DMS79 treated with DMSO at 0.1 percent for 48 hours (cell line): ENCODE measurements around the gene MAP10.
A peak's percentile ranks its signal among the peaks of the same experiment; 100 is the strongest.
"Not testable (repeated sequence)": the region's sequence is repeated elsewhere in the genome, so short reads cannot be mapped to it uniquely, and the experiment has no call there.

Source experiments
- DNase-seq: peaks from one replicate; lab custom pipeline; 2025; lab: John Stamatoyannopoulos, UW

Gene MAP10

DNA sequence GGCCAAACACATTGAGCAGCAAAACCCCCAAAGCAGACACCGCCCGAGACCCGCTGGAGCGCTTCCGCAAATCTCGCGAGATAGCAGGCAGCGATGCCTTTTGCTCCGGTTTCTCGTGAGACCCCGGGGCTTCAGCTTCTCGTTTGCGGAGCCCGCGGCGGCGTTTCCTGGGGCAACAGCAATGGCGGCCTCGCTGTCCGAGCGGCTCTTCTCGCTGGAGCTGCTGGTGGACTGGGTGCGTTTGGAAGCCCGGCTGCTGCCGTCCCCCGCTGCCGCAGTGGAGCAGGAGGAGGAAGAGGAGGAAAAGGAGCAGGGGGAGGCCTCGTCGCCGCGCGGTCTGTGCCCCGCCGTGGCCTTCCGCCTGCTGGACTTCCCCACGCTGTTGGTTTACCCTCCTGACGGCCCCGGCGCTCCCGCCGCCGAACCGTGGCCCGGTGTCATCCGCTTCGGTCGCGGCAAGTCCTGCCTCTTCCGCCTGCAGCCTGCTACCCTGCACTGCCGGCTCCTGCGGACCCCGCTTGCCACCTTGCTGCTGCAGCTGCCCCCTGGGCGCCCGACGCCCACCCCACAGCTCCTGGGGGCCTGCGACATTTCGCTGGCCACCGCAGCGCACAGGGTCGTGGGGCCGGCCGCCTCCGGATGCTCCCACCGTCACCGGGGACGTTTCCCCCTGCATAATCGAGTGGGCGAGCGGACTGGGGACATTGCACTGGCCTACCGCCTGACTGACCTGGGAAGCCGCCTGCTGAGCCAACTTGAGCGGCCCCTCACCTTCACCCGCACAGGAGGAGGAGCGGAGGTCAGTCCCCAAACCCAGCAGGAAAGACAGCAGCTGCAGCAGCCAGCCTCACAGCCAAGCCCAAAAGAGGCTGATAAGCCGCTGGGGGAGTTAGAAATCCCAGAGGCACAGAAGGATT, at the start of gene MAP10:
TSS of gene MAP10 (plus strand) at position 148 of the 917 bp plus-strand sequence. CDS start at position 182, 34 bp downstream.
- DNase-seq: peak; percentile 90

- peak; percentile 78 for DNase-seq
Observed at GRCh38 chr1:232764458-232765251, 40.6 kb upstream of the MAP10 start.

DNA sequence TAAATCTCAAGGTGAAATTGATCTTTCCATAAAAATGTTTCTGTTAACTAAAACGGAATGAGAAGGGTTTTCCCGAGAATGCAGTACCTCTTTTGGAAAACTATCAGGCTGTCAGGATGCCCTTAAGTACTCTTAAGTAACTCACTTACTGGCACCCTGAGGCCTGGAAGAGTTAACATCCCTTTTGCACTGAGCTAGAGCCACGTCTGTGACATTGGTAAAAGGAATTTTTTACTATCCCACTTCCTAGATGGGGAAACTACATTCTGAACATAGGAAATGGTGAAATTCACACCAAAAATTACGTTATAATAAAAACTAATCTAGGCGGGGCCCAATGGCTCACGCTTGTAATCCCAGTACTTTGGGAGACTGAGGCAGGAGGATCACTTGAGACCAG, 39.7 kb upstream of the MAP10 start:
- no peak for DNase-seq

- DNase-seq: no peak
Observed at GRCh38 chr1:232766241-232766890, 38.9 kb upstream of the MAP10 start.

DNA sequence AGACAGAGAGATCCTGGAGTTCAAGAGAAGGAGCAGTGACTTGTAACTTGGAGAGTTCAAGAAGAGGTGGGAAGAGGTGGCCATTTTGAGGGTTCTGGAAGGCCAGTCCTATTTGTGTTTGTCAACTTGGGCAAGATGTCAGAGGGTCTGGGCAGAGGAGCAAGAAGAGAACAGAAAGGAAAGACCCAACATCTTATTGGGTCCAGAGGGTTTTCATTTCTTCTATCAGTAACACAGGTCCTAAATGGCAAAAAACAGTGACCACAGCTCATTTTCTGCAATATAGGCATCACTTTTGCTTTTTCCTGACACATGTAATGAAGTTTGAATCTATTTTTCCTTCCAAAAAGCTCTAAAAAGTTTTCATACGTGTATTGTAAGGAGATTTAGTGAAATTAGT, 38.3 kb upstream of the MAP10 start:
- DNase-seq: no peak

DNA sequence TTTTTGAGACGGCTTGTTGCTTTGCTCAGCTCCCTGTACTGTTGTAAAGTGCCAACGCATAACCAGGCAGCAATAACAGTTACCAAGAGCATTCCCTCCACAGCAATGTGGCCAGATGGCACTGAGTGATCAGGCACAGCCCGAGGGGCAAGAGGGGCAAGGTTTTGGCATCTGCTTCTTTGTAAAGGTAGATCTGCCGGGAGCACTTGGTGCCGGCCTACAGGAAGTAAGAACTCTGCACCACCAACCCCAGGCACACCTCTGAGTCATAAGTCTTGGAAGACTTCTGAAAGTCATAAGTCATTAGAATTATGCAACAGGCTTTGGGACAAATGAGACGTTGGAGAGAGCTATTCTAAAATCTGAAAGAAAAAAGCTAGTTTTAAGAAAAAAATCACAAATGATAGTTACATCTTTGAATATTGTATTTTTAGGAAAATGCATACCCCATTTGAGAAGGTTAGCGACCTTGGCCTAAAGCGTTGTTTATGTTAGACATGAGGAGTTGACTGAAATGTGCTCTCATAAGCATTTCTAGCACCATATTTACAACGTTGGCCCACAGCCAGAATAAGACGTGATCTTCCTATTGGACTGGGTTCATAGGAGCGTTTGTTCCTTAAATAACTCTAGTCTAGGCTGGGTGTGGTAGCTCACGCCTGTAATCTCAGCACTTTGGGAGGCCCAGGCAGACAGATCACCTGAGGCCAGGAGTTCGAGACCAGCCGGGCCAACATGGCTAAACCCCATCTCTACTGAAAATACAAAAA, 37.7 kb upstream of the MAP10 start:
- peak; percentile 7 for DNase-seq

GRCh38 chr1:232768793-232769192, 36.4 kb upstream of the MAP10 start:
- DNase-seq: no peak

DNA sequence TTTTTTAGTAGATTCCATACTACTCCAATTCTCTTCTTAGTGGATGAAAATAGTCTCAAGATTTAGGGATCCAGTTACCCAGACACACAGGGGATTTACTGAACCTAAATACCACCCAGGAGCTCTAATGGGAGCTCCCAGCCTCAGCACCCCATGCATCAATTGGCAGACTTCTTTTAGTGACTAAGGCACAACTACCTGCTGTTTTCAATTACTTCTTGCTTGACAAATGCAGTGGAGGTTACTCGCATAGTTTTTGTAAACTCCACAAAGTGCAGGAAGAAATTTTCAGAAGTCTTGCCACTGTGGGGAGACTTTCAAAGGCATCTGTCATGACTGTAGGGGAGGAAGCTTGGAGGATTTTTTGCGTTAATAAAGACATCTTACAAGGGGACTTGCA, 35.5 kb upstream of the MAP10 start:
- no peak for DNase-seq

DNA sequence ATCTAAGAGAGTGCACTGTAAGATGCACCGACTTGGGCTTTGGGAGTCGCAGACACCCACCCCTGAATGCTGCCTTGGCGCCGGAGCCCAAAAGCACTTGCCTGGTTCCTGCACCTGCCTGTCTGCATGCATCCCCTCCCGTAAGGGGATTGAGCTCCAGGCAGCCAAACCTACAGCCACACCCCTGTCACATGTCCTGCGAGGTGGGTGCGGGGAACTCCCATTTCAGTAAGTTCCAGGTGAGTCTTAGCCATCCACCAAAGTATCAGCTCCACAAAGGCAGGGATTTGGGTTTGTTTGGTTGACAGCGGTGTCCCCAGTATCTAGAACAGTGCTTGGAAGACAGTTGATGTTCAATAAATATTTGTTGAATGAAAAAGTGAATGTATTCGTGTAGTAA, 31.5 kb upstream of the MAP10 start:
- DNase-seq: no peak

DNA sequence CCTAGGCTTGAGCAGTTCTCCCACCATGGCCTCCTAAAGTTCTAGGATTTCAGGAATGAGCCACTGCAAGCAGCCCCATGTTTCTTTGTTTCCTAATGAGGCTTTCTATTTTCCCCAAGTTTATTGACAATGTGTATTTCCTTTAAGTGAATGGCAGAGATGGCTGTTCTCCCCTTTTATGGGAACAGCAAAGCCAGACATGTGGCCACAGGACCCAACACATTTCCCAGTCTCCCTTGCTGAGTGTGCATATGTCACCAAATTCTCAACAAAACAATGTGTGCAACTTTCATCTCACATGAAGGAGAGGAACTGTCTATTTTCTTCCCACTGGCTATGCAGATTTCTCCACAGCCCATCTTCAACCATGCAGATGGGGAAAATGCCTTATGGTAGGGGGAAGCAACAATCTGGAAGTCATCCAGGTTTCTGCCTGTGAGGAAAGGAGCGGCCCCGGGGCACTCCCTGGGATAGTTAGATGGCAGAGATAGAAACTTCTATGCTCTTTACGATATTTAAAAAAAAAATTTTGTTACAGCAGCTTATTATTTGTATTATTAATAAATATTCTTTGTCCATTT, 28.6 kb upstream of the MAP10 start:
- DNase-seq: no peak

DNA sequence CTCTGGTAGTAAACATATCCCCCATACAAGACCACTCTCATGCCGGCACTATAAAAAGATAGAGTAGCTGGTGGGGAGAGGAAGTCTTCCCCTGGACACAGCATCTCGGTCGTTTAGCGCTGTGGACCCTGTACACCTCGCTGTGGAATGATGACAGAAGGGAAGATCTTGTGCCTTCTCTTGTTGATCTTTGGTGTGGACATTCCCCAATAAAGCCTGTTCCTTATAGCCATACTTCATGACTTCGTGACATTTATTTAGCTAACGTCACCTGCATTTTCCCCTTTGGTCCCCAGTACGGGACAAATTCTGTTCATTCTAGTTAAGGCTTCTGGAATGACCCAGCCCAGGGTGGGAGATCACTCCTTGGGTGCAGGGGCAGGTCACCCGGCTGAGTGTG, 24.9 kb upstream of the MAP10 start:
- DNase-seq: no peak

GRCh38 chr1:232784794-232785193, 20.4 kb upstream of the MAP10 start:
- no peak for DNase-seq

GRCh38 chr1:232785630-232786029, 19.6 kb upstream of the MAP10 start:
- not testable (repeated sequence) for DNase-seq

- no peak for DNase-seq
Observed at GRCh38 chr1:232786845-232787455, 18.3 kb upstream of the MAP10 start.

DNA sequence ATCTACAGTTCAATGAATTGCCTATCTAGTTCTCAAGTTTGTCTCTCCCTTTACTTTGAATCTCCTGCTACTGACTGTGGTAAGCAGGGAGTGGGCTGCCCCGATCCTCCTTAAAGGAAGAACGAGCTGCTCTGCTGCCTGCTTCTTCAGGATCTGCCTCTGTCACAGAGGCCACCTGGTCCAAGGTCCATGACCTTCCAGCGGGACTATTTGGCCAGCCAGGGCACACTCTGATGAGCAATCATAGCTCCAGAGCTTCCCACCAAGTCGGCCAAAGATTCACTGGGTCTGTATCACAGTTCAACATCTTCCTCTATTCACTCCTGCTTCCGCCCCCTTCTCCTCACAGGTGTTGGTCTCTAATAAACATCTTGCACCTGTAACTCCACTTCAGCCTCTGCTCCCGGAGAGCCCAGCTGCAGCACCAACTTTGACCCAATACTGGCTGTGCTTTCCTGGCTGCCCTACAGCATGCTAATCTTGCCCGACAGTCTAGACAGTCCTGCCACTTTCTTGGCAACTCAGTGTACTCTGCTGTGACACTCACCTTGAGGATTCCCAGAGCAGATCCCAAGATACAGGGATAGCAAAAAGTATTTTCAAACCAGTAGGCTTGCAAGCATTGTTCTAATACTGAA, 16.9 kb upstream of the MAP10 start:
- peak; percentile 38 for DNase-seq

GRCh38 chr1:232789651-232790050, 15.6 kb upstream of the MAP10 start:
- no peak for DNase-seq

DNA sequence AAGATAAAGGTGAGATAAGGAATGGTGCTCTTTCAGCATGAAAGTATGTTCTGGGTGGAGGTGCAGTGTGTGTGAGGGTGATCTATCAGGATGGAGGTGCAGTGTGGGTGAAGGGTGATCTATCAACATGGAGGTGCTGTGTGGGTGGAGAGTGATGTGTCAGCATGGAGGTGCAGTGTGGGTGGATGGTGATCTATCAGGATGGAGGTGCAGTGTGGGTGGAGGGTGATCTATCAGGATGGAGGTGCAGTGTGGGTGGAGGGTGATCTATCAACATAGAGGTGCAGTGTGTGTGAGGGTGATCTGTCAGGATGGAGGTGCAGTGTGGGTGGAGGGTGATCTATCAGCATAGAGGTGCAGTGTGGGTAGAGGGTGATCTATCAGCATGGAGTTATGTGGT, 12.3 kb upstream of the MAP10 start:
- DNase-seq: no peak

- DNase-seq: peak; percentile 94
Observed at GRCh38 chr1:232793944-232794343, 11.3 kb upstream of the MAP10 start.

DNA sequence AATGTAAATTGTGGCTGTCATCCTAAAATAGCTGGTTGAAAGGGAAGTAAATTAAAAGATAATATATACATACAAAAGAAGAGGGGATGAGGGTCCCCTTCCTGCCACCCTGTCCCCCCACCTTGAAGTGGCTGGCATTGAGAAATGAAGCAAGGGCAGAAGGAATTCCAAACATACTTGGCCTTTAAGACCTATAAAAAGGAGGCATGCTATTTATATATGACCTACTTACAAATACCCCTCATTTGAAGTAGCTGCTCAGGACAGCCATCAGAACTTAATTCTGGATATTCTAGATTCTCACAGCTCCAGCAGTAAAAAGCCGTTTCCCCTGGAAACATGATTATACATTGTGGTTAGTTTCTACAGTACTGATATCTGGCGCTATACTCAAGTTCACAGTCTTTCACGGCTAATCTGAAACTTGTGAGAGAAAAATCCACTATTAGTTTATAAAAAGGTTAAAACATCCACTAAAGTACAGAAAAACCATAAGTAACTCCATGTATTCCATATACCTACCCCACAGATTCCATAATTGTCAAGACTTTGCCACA, 9.6 kb upstream of the MAP10 start:
- no peak for DNase-seq

GRCh38 chr1:232797856-232798510, 7.2 kb upstream of the MAP10 start:
- no peak for DNase-seq
